Measurements from ENCODE around the gene SUCLA2.
"Not testable (repeated sequence)": the region's sequence is repeated elsewhere in the genome, so short reads cannot be mapped to it uniquely, and the experiment has no call there.

Gene SUCLA2

GRCh38 chr13:48019796-48020195, 18.7 kb upstream of the SUCLA2 start:
- Histone ChIP-seq H3K4me1 (ENCODE audit: insufficient read depth, low read length) (no peaks in the 10 kb centered on the region), H3K4me3 (ENCODE audit: low read length) (no peak overlapping the region), H3K9me3 (ENCODE audit: insufficient read depth, low read depth, low read length) (no peaks in the 10 kb centered on the region), H3K27ac (ENCODE audit: low read depth, low read length) (no peak overlapping the region), H3K9ac (ENCODE audit: low read depth, low read length) (no peak overlapping the region), H3K36me3 (ENCODE audit: insufficient read depth, low read length) (no peaks in the 10 kb centered on the region), H3K27me3 (ENCODE audit: insufficient read depth, low read length) (no peaks in the 10 kb centered on the region)
- 94% methylated on average over 1 of the region's 1 CpG for WGBS

GRCh38 chr13:48018637-48019036, 17.6 kb upstream of the SUCLA2 start:
- no peaks in the 10 kb centered on the region for H3K4me1 ChIP-seq (ENCODE audit: insufficient read depth, low read length)
- no peaks in the 10 kb centered on the region for H3K36me3 ChIP-seq (ENCODE audit: insufficient read depth, low read length)
- no peak overlapping the region for H3K9ac ChIP-seq (ENCODE audit: low read depth, low read length)
- H3K27me3 ChIP-seq (ENCODE audit: insufficient read depth, low read length): no peaks in the 10 kb centered on the region
- no peak overlapping the region for H3K4me3 ChIP-seq (ENCODE audit: low read length)
- no peak overlapping the region for H3K27ac ChIP-seq (ENCODE audit: low read depth, low read length)
- H3K9me3 ChIP-seq (ENCODE audit: insufficient read depth, low read depth, low read length): no peaks in the 10 kb centered on the region
- 67% methylated on average over 1 of the region's 2 CpGs for WGBS

GRCh38 chr13:48014359-48014758, 13.3 kb upstream of the SUCLA2 start:
- Histone ChIP-seq H3K9ac (ENCODE audit: low read depth, low read length) (no peak overlapping the region), H3K27ac (ENCODE audit: low read depth, low read length) (no peak overlapping the region), H3K36me3 (ENCODE audit: insufficient read depth, low read length) (no peaks in the 10 kb centered on the region), H3K27me3 (ENCODE audit: insufficient read depth, low read length) (no peaks in the 10 kb centered on the region), H3K4me1 (ENCODE audit: insufficient read depth, low read length) (peaks cover 15% of the 10 kb centered on the region; the same call in 1 of the 2 replicates), H3K9me3 (ENCODE audit: insufficient read depth, low read depth, low read length) (0 out of 2 replicates have a peak, but pooled peaks cover 8% of the 10 kb centered on the region), H3K4me3 (ENCODE audit: low read length) (no peak overlapping the region)
- WGBS: 88% methylated on average over 2 of the region's 2 CpGs

GRCh38 chr13:48012668-48013067, 11.6 kb upstream of the SUCLA2 start:
- WGBS: 95% methylated on average over 1 of the region's 1 CpG
- H3K9me3 ChIP-seq (ENCODE audit: insufficient read depth, low read depth, low read length): 0 out of 2 replicates have a peak, but pooled peaks cover 8% of the 10 kb centered on the region
- no peaks in the 10 kb centered on the region for H3K27me3 ChIP-seq (ENCODE audit: insufficient read depth, low read length)
- H3K36me3 ChIP-seq (ENCODE audit: insufficient read depth, low read length): no peaks in the 10 kb centered on the region
- peaks cover 19% of the 10 kb centered on the region; the same call in 1 of the 2 replicates for H3K4me1 ChIP-seq (ENCODE audit: insufficient read depth, low read length)
- H3K27ac ChIP-seq (ENCODE audit: low read depth, low read length): no peak overlapping the region
- no peak overlapping the region for H3K4me3 ChIP-seq (ENCODE audit: low read length)
- H3K9ac ChIP-seq (ENCODE audit: low read depth, low read length): no peak overlapping the region

GRCh38 chr13:48010698-48011097, 9.6 kb upstream of the SUCLA2 start:
- Histone ChIP-seq H3K4me3 (ENCODE audit: low read length) (no peak overlapping the region), H3K4me1 (ENCODE audit: insufficient read depth, low read length) (peaks cover 19% of the 10 kb centered on the region; the same call in 1 of the 2 replicates), H3K36me3 (ENCODE audit: insufficient read depth, low read length) (no peaks in the 10 kb centered on the region), H3K27ac (ENCODE audit: low read depth, low read length) (no peak overlapping the region), H3K9ac (ENCODE audit: low read depth, low read length) (no peak overlapping the region), H3K27me3 (ENCODE audit: insufficient read depth, low read length) (no peaks in the 10 kb centered on the region), H3K9me3 (ENCODE audit: insufficient read depth, low read depth, low read length) (0 out of 2 replicates have a peak, but pooled peaks cover 8% of the 10 kb centered on the region)
- 92% methylated on average over 3 of the region's 4 CpGs for WGBS

GRCh38 chr13:48009284-48009683, 8.2 kb upstream of the SUCLA2 start:
- Histone ChIP-seq H3K9ac (ENCODE audit: low read depth, low read length) (no peak overlapping the region), H3K27me3 (ENCODE audit: insufficient read depth, low read length) (no peaks in the 10 kb centered on the region), H3K4me1 (ENCODE audit: insufficient read depth, low read length) (peaks cover 26% of the 10 kb centered on the region), H3K36me3 (ENCODE audit: insufficient read depth, low read length) (no peaks in the 10 kb centered on the region), H3K9me3 (ENCODE audit: insufficient read depth, low read depth, low read length) (0 out of 2 replicates have a peak, but pooled peaks cover 8% of the 10 kb centered on the region), H3K4me3 (ENCODE audit: low read length) (no peak overlapping the region), H3K27ac (ENCODE audit: low read depth, low read length) (no peak overlapping the region)
- WGBS: 80% methylated on average over 1 of the region's 1 CpG

- Histone ChIP-seq H3K36me3 (ENCODE audit: insufficient read depth, low read length) (no peaks in the 10 kb centered on the region), H3K27me3 (ENCODE audit: insufficient read depth, low read length) (no peaks in the 10 kb centered on the region), H3K4me1 (ENCODE audit: insufficient read depth, low read length) (peaks cover 34% of the 10 kb centered on the region), H3K9me3 (ENCODE audit: insufficient read depth, low read depth, low read length) (no peaks in the 10 kb centered on the region), H3K4me3 (ENCODE audit: low read length) (no peak overlapping the region), H3K9ac (ENCODE audit: low read depth, low read length) (no peak overlapping the region), H3K27ac (ENCODE audit: low read depth, low read length) (no peak overlapping the region)
- WGBS: 93% methylated on average over 1 of the region's 1 CpG
Observed at GRCh38 chr13:48006396-48006795, 5.3 kb upstream of the SUCLA2 start.

- H3K27ac ChIP-seq (ENCODE audit: low read depth, low read length): peak overlapping the region; percentile 59
- WGBS: 59% methylated on average over 2 of the region's 2 CpGs
Observed at GRCh38 chr13:48004201-48004600, 3.1 kb upstream of the SUCLA2 start.

GRCh38 chr13:48001999-48002398, 926 bp upstream of the SUCLA2 start:
- Histone ChIP-seq H3K9ac (ENCODE audit: low read depth, low read length) (peak overlapping the region; percentile 38), H3K4me3 (ENCODE audit: low read length) (peak overlapping the region; percentile 27), H3K27ac (ENCODE audit: low read depth, low read length) (peak overlapping the region; percentile 77; the same call in 1 of the 2 replicates), H3K4me1 (ENCODE audit: insufficient read depth, low read length) (peaks cover 27% of the 10 kb centered on the region), H3K36me3 (ENCODE audit: insufficient read depth, low read length) (peaks cover 20% of the 10 kb centered on the region)
- H3K9me3 ChIP-seq (ENCODE audit: insufficient read depth, low read depth, low read length); H3K27me3 ChIP-seq (ENCODE audit: insufficient read depth, low read length): not testable (repeated sequence)
- 31% methylated on average over 5 of the region's 5 CpGs for WGBS

More at GRCh38 chr13:48004201-48004600, 3.1 kb upstream of the SUCLA2 start:
- no peak overlapping the region for H3K4me3 ChIP-seq (ENCODE audit: low read length)
- no peaks in the 10 kb centered on the region for H3K9me3 ChIP-seq (ENCODE audit: insufficient read depth, low read depth, low read length)
- no peaks in the 10 kb centered on the region for H3K27me3 ChIP-seq (ENCODE audit: insufficient read depth, low read length)
- no peaks in the 10 kb centered on the region for H3K36me3 ChIP-seq (ENCODE audit: insufficient read depth, low read length)
- H3K4me1 ChIP-seq (ENCODE audit: insufficient read depth, low read length): peaks cover 29% of the 10 kb centered on the region
- peak overlapping the region; percentile 54; the same call in 1 of the 2 replicates for H3K9ac ChIP-seq (ENCODE audit: low read depth, low read length)

GRCh38 chr13:48000559-48001113, 437 bp downstream of the SUCLA2 start:
- peak overlapping the region; percentile 86 for H3K4me3 ChIP-seq (ENCODE audit: low read length)
- under 1% methylated on average over 25 of the region's 25 CpGs for WGBS
- H3K27me3 ChIP-seq (ENCODE audit: insufficient read depth, low read length): no peaks in the 10 kb centered on the region
- peak overlapping the region; percentile 91 for H3K9ac ChIP-seq (ENCODE audit: low read depth, low read length)
- peaks cover 34% of the 10 kb centered on the region for H3K36me3 ChIP-seq (ENCODE audit: insufficient read depth, low read length)
- no peaks in the 10 kb centered on the region for H3K9me3 ChIP-seq (ENCODE audit: insufficient read depth, low read depth, low read length)
- H3K4me1 ChIP-seq (ENCODE audit: insufficient read depth, low read length): peaks cover 27% of the 10 kb centered on the region
- H3K27ac ChIP-seq (ENCODE audit: low read depth, low read length): peak overlapping the region; percentile 79

- Histone ChIP-seq H3K36me3 (ENCODE audit: insufficient read depth, low read length) (peaks cover 40% of the 10 kb centered on the region), H3K9me3 (ENCODE audit: insufficient read depth, low read depth, low read length) (no peaks in the 10 kb centered on the region), H3K27me3 (ENCODE audit: insufficient read depth, low read length) (no peaks in the 10 kb centered on the region), H3K9ac (ENCODE audit: low read depth, low read length) (peak overlapping the region; percentile 91; the same call in 1 of the 2 replicates), H3K27ac (ENCODE audit: low read depth, low read length) (no peak overlapping the region), H3K4me3 (ENCODE audit: low read length) (peak overlapping the region; percentile 86), H3K4me1 (ENCODE audit: insufficient read depth, low read length) (peaks cover 24% of the 10 kb centered on the region)
- WGBS: 88% methylated on average over 5 of the region's 5 CpGs
Observed at GRCh38 chr13:47999973-48000372, 1.1 kb downstream of the SUCLA2 start.

All from HUES64 (cell line).